ENCODE data around the gene CENPT.

The CENPT gene

DNA sequence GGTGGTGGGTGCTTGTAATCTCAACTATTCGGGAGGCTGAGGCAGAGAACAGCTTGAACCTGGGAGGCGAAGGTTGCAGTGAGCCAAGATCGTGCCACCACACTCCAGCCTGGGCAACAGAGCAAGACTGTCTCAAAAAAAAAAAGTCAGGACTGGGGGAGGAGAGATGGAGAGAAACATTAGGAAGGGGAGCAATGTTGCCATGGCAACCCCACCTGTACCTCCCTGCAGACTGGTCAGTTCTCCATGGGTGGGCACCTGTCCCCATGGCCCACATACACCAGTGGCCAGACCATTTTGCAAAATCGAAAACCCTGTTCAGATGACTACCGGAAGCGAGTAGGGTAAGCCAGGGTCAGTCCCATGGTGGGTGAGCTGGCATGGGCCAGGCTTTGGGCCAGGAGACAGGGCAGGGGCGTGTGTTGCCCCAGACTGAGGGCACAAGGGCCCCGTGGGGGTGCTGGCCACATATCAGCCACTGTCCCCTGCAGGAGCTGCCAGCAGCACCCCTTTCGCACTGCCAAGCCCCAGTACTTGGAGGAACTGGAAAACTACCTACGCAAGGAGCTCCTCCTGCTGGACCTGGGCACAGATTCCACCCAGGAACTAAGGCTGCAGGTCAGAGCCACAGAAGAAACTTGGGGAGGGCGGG lies 26.8 kb downstream of the CENPT start:
- no peak overlapping the region for H3K4me3 ChIP-seq (ENCODE audit: low read depth, low read length)
- no peak for TF ChIP-seq CTCF (conservative IDR thresholded peaks at IDR 0.05; ENCODE audit: low read depth, low read length)
- no peak for DNase-seq (ENCODE audit: low read depth)

GRCh38 chr16:67814567-67814966 lies 32.9 kb downstream of the CENPT start:
- H3K4me3 ChIP-seq (ENCODE audit: low read depth, low read length) = no peak overlapping the region
- TF ChIP-seq CTCF (conservative IDR thresholded peaks at IDR 0.05; ENCODE audit: low read depth, low read length) = no peak
- no peak for DNase-seq (ENCODE audit: low read depth)

DNA sequence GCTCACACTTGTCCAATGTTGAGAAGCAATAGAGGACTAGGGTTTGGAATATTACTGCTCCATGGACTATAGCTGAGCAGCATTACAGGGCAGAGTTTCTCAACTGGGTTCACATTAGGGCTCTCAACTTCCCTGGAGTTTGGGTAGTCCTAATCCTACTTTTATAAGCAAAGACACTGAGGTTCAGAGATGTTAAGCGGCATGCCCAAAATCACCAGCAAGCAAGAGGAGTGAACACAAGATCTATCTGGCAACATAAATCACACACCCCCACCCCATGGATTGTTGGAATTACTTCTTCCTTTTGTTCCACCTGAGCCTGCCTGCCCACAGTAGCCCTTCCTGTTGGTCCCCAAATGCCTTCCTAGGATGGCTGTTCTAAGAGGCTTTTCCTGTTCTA lies 35.6 kb downstream of the CENPT start:
- TF ChIP-seq CTCF (conservative IDR thresholded peaks at IDR 0.05; ENCODE audit: low read depth, low read length) = no peak
- H3K4me3 ChIP-seq (ENCODE audit: low read depth, low read length) = no peak overlapping the region
- DNase-seq (ENCODE audit: low read depth) = no peak

GRCh38 chr16:67807148-67807682 lies 40.3 kb downstream of the CENPT start:
- H3K4me3 ChIP-seq (ENCODE audit: low read depth, low read length) = peak overlapping the region; percentile 91
- no peak for DNase-seq (ENCODE audit: low read depth)
- TF ChIP-seq CTCF (conservative IDR thresholded peaks at IDR 0.05; ENCODE audit: low read depth, low read length) = peak; percentile 18

DNA sequence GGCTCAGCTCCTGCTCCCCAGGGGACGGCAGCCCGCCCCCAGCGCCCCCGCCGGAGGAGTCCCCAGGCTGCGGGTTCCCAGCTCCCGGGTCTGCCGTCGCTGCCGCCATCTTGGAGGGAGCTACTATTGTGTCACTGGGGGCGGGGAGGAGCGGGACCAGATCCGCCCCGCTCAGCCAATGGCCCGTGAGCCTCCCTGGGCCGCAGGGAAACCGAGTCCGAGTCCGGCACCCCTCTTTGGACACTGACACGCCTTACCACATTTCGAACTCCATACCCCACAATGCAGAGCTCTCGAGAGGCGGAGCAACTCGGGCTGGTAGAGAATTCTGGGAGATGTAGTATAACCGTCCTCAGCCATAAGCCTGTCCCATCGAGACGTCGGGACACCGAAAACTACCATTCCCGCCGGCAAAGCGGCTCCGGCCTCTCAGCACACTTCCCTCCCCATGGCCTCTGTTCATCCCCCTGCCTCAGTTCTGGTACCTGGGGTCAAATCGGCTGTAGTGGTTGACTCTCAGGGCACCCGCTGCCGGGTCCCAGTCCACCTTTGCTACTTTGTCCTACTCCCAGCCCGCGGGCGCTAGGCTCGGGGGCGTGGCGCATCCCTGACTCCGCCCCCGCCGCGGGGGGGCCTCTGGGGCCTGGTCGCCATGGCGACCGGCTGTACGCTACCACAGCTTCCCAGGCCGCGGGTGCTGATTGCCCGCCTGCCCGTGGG lies 40.9 kb downstream of the CENPT start, which contains the start of the genes RANBP10 and TSNAXIP1:
Gene RANBP10, minus strand, starts transcription at position 133 of the 720 bp plus-strand sequence. Its CDS starts 24 bp downstream, at position 109.
Gene TSNAXIP1, plus strand, starts transcription at position 462 of the 720 bp plus-strand sequence. CDS start 261 bp downstream, outside the sequence.
- DNase-seq (ENCODE audit: low read depth) = peak; percentile 100
- H3K4me3 ChIP-seq (ENCODE audit: low read depth, low read length) = peak within 1 kb of the TSS; percentile 92
- no peak for TF ChIP-seq CTCF (conservative IDR thresholded peaks at IDR 0.05; ENCODE audit: low read depth, low read length)

- TF ChIP-seq CTCF (conservative IDR thresholded peaks at IDR 0.05; ENCODE audit: low read depth, low read length) = no peak
- peak overlapping the region; percentile 92 for H3K4me3 ChIP-seq (ENCODE audit: low read depth, low read length)
- DNase-seq (ENCODE audit: low read depth) = no peak
These were observed 41.6 kb downstream of the CENPT start for GRCh38 chr16:67805718-67806427.
